ENCODE results near the gene SCYGR8. TPM values are rescaled to one million over a fixed set of nuclear protein-coding genes. Genes with fewer than 3 reads are reported as not detected.

SCYGR8 gene
- total and polyA plus RNA-seq, 2 donors (not counting 3 experiments of a cell fraction or from before 2014, with no cell fraction given): not detected

- H3K4me3 ChIP-seq (replicated peaks in 1 of 3; ENCODE audit: insufficient read depth in 1 of 3, low read depth in 1 of 3, low read length in 3 of 3): no peak overlapping the region
- ChIA-PET CTCF (interaction anchor here (0.6 to 4.0 kb wide), 19 partner anchors 8 to 364 kb away, joined by 3 to 69 read pairs (median 4); partner anchors contain the start of gene DAW1), POLR2A (no interaction called here)
- TF ChIP-seq CTCF (IDR thresholded peaks at IDR 0.05; ENCODE audit: extremely low read depth in 1 of 2, insufficient read depth in 1 of 2, low read depth in 1 of 2, low read length in 2 of 2): peak; percentile 25 to 31
- no peak for TF ChIP-seq POLR2A (IDR thresholded peaks at IDR 0.05; ENCODE audit: low read depth, low read length)
- FAIRE-seq: no peak
- H3K27ac ChIP-seq (ENCODE audit: insufficient read depth, low read depth, low read length): no peak overlapping the region
- H3K9ac ChIP-seq (replicated peaks; ENCODE audit: extremely low read depth, insufficient read depth, low read length): no peak overlapping the region
- dilution Hi-C loops (cut with MboI; ENCODE audit: extremely low pct_ligation_motif_present, low sequenced_read_pairs): no loop called here
- H3K36me3 ChIP-seq (ENCODE audit: control insufficient read depth in 2 of 2, extremely low read depth in 1 of 2, insufficient read depth in 2 of 2, low read length in 2 of 2): no peaks in the 10 kb centered on the region
- H2AFZ ChIP-seq (ENCODE audit: low read depth, low read length): peak overlapping the region; percentile 12
- BruUV-seq (replicated peaks): no TSS peak
- no peak overlapping the region for H3K4me2 ChIP-seq (ENCODE audit: insufficient read depth, low read length)
- H3K27me3 ChIP-seq (ENCODE audit: control insufficient read depth in 2 of 2, insufficient read depth in 2 of 2, low read length in 2 of 2): no peaks in the 10 kb centered on the region
- H3K79me2 ChIP-seq (ENCODE audit: control insufficient read depth, insufficient read depth, low read length): no peaks in the 10 kb centered on the region
- H3K4me1 ChIP-seq (ENCODE audit: control insufficient read depth, extremely low read depth, insufficient read depth, low read length): no peaks in the 10 kb centered on the region
- no peaks in the 10 kb centered on the region for H4K20me1 ChIP-seq (replicated peaks; ENCODE audit: control insufficient read depth, extremely low read depth, insufficient read depth, low read length)
- DNase-seq (ENCODE audit: low read depth, low spot score): peak; percentile 22
- H3K9me1 ChIP-seq (replicated peaks; ENCODE audit: control insufficient read depth, extremely low read depth, insufficient read depth, low read length): no peaks in the 10 kb centered on the region
- no peaks in the 10 kb centered on the region for H3K9me3 ChIP-seq (replicated peaks; ENCODE audit: control insufficient read depth, insufficient read depth, low read length)
- intact Hi-C loops (cut with micrococcal nuclease): loop anchor here (1.0 to 2.0 kb wide), 3 partner anchors 45 to 110 kb away; no protein-coding TSS in a partner anchor
Measured at GRCh38 chr2:227774011-227774624, 28.4 kb downstream of the SCYGR8 start.

GRCh38 chr2:227774895-227775842 is 29.5 kb downstream of the SCYGR8 start:
- Histone ChIP-seq H3K36me3 (ENCODE audit: control insufficient read depth in 2 of 2, extremely low read depth in 1 of 2, insufficient read depth in 2 of 2, low read length in 2 of 2) (no peaks in the 10 kb centered on the region), H3K79me2 (ENCODE audit: control insufficient read depth, insufficient read depth, low read length) (no peaks in the 10 kb centered on the region), H3K9me1 (replicated peaks; ENCODE audit: control insufficient read depth, extremely low read depth, insufficient read depth, low read length) (no peaks in the 10 kb centered on the region), H3K27me3 (ENCODE audit: control insufficient read depth in 2 of 2, insufficient read depth in 2 of 2, low read length in 2 of 2) (no peaks in the 10 kb centered on the region), H4K20me1 (replicated peaks; ENCODE audit: control insufficient read depth, extremely low read depth, insufficient read depth, low read length) (no peaks in the 10 kb centered on the region), H3K4me1 (ENCODE audit: control insufficient read depth, extremely low read depth, insufficient read depth, low read length) (no peaks in the 10 kb centered on the region), H3K9ac (replicated peaks; ENCODE audit: extremely low read depth, insufficient read depth, low read length) (no peak overlapping the region), H3K27ac (ENCODE audit: insufficient read depth, low read depth, low read length) (no peak overlapping the region), H3K9me3 (replicated peaks; ENCODE audit: control insufficient read depth, insufficient read depth, low read length) (no peaks in the 10 kb centered on the region), H2AFZ (ENCODE audit: low read depth, low read length) (peak overlapping the region; percentile 16), H3K4me3 (replicated peaks in 1 of 3; ENCODE audit: insufficient read depth in 1 of 3, low read depth in 1 of 3, low read length in 3 of 3) (no peak overlapping the region), H3K4me2 (ENCODE audit: insufficient read depth, low read length) (no peak overlapping the region)
- BruUV-seq (replicated peaks): no TSS peak
- TF ChIP-seq MAX (IDR thresholded peaks at IDR 0.05; ENCODE audit: insufficient read depth, insufficient read length) (no peak), JUN (IDR thresholded peaks at IDR 0.05; ENCODE audit: borderline replicate concordance, insufficient read depth, insufficient read length, low read depth) (no peak), GATA2 (IDR thresholded peaks at IDR 0.05; ENCODE audit: insufficient read depth, insufficient read length, low read depth, low read length) (no peak), POLR2AphosphoS5 (IDR thresholded peaks at IDR 0.05; ENCODE audit: insufficient read depth, low read depth, low read length) (no peak), EZH2 (IDR thresholded peaks at IDR 0.05; ENCODE audit: borderline replicate concordance, low read depth, low read length, severe bottlenecking) (no peak), MYC (IDR thresholded peaks at IDR 0.05; ENCODE audit: low read depth, low read length) (no peak), CTCF (IDR thresholded peaks at IDR 0.05; ENCODE audit: extremely low read depth in 1 of 2, insufficient read depth in 1 of 2, low read depth in 1 of 2, low read length in 2 of 2) (no peak), POLR2A (IDR thresholded peaks at IDR 0.05; ENCODE audit: low read depth, low read length) (no peak), FOS (IDR thresholded peaks at IDR 0.05; ENCODE audit: borderline replicate concordance, insufficient read depth, low read length) (no peak)
- POLR2A ChIA-PET: no interaction called here
- DNase-seq (ENCODE audit: low read depth, low spot score) (no peak), FAIRE-seq (no peak)
- dilution Hi-C loops (cut with MboI; ENCODE audit: extremely low pct_ligation_motif_present, low sequenced_read_pairs) (no loop called here), intact Hi-C loops (cut with micrococcal nuclease) (loop anchor here (1.0 to 2.0 kb wide), 3 partner anchors 44 to 109 kb away; no protein-coding TSS in a partner anchor)
- CTCF ChIA-PET: interaction anchor here (0.8 to 4.0 kb wide), 12 partner anchors 9 to 122 kb away, joined by 3 to 69 read pairs (median 4); partner anchors contain the start of gene DAW1

Measured in endothelial cell of umbilical vein (primary cell).